Epidermal melanocyte (primary cell): ENCODE data around the gene MICAL2.

Experiments used
- DNase-seq: peaks from one replicate; pipeline ENCODE4 v3.0.0; 2011; ENCODE audit warnings: low spot score; ENCODE audit not compliant: insufficient read length

The MICAL2 gene

DNA sequence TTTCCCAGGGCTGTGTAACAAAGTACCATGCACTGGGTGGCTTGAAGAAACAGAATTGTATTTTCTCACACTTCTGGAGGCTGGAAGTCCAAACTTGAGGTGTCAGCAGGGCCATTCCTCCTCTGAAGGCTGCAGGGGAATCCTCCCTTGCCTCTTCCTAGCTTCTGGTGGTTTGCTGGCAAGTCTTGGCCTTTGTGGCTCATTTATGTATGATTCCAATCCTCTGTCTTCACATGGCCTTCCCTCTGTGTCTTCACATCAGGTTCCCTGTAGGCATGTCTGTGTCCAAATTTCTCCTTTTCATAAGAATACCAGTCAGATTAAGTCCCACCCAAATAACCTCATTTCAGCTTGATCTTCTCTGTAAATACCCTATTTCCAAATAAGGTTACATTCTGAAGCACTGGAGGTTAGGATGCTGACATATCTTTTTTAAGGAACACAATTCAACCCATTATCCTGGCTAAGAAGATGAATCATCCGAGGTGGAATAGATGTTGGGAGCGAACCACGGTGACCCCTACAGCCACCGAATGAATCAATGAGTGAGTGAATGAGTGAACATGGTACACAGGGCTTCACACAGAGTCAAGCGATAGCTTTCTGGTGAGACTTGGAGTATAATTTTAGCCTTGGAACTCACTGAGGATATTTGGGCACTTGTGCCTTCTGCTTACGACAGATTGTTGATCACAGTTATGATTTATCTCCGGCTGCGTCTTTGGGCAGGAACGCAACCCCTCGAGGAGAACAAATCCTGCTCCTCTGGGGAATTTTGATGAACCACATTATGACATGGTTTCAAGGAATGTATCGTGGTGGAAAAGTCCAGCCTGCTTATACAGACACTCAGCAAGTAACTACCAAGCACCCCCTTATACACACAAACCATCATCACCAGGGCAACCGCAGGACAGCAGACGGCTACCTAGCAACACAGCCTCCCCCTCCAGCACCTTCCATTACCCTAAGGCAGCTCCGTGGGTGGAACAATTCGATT, 34.3 kb upstream of the MICAL2 start:
- DNase-seq = peak; percentile 63

GRCh38 chr11:12076840-12077534, 33.4 kb upstream of the MICAL2 start:
- DNase-seq = no peak

DNA sequence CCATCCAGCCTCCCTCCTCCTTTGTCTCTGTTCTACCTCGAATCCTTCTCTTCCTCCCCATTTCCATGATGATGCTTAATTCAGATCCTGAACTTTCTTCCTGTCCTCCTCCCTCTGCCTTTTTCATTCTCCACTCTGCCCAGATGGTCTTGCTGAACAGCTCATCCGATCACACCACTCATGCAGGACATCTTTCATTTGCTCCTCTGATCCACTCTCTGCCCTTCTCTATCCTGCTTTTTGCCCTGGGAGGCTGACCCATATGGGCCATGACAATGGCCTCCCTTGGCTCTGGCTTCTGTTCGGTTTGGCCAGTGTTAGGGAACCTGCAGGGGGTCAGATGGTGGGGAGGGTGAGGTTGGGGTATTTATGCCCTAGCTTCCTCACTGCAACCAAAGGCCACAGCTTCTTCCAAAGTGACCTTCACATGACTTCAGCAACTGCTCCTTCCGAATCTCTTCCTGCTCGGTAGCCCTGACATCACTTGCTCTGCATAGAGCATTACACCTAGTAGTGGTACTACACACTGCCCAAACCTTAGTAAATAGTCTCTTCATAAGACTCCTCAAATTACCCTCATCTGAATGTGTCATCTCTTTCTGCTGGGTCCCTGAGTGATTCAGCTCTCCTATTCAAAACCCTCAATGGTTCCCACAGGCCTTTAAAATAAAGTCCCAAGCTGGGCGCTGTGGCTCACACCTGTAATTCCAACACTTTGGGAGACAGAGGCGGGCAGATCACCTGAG, 32.7 kb upstream of the MICAL2 start:
- DNase-seq = no peak

- peak; percentile 44 for DNase-seq
These were observed 30.4 kb upstream of the MICAL2 start for GRCh38 chr11:12079726-12080556.

DNA sequence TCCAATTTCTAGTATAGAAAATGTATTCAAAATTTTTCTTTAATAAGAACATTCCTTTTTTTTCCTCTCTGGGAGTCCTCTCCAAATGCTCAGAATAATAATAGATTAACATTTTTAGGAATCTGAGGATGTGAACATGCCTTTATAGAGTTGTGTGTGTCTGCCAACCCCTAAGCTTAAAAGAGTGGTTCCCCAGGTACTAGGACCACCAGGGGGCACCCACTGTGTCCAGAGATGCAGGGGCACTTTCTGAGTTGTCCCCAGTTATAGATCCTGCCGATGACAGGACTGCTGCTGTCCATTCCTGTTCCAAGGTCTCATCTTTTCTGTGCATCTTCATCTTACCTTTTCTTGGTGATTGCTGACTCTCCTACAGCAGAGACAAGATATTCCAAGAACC, 27.0 kb upstream of the MICAL2 start:
- no peak for DNase-seq

DNA sequence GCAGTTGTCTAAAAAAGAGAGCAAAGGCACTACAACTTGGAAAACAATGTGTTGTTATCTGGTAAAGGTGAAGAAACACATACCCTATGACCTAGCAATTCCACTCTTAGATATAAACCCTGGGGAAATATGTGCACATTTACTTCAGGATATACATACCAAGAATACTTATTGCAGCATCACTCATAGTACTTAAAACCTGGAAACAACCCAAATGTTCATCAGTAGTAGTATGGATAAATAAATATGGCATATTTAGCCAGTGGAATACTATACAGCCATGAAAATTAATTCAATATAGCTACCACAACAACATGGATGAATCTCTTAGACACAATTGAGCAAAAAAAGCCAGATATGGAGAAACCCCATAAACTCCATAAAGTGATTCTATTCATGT, 26.1 kb upstream of the MICAL2 start:
- no peak for DNase-seq

GRCh38 chr11:12085371-12086251, 24.8 kb upstream of the MICAL2 start:
- no peak for DNase-seq

- no peak for DNase-seq
These were observed 23.9 kb upstream of the MICAL2 start for GRCh38 chr11:12086271-12087074.

GRCh38 chr11:12087075-12088004, 23.1 kb upstream of the MICAL2 start:
- no peak for DNase-seq

- no peak for DNase-seq
These were observed 22.3 kb upstream of the MICAL2 start for GRCh38 chr11:12088047-12088481.

DNA sequence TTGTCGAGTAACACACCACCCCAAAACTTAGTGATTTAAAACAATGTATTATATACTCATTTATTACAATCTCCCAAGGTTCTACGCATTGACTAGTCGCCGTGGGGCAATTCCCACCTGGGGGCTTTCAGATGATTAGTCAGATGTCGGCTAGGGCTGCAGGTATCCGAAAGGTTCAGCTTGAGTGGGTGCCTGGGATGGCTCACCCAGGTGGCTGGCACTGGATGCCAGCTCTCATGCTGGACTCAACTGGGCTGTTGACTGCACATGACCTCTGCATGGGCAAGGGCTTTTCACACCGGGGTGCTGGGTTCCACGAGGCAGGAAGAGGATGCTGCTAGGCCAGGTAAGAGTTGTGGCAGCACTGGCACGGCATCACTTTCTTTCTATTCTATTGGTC, 21.9 kb upstream of the MICAL2 start:
- no peak for DNase-seq

GRCh38 chr11:12089041-12089440, 21.3 kb upstream of the MICAL2 start:
- no peak for DNase-seq

GRCh38 chr11:12089473-12089872, 20.9 kb upstream of the MICAL2 start:
- DNase-seq = no peak

DNA sequence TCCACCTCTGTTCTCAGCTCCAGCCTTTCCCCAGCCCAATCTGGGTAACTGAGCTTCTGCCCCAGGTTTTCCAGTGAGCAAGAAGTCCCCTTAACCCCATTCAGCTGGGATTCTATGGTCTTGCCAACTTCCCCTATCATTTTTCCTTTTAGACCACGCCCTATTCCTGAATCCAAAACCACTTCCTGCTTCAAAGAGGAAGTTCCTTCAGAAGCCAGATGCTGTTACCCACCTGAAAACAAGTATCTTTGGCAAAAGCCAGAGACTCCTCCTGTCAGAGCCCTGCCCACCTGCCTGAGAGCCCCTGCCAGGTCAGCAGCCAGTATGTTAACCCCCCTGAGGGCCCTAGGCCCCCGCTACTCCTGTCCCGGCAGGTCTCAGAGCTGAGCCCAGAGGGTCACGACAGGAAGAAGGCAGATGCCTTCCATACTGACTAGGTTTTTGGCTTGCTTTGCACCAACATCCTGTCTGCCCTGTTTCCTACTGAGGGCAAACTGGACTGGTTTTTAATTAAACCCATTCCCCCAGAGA, 20.3 kb upstream of the MICAL2 start:
- no peak for DNase-seq

DNA sequence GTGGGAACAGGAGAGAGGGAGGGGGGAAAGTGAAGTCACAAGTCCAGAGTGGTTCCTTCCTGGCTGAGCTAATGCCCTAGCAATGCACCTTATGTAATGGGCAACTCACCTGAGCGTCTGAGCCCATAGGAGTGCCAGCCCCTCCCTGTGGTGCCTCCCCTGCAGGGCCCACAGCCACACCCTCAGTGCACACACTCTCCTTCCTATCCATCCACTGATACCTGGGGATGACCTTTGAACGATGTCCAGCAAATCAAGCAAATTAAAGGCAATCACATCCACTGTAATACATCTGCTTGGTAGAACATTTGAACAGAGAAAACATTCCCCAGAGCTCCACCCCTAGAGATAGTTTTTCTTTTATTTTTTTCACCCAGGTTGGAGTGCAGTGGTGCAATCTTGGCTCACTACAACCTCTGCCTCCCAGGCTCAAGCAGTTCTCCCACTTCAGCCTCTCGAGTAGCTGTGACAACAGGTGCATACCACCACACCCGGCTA, 19.6 kb upstream of the MICAL2 start:
- DNase-seq = no peak

GRCh38 chr11:12091956-12092558, 18.3 kb upstream of the MICAL2 start:
- no peak for DNase-seq

DNA sequence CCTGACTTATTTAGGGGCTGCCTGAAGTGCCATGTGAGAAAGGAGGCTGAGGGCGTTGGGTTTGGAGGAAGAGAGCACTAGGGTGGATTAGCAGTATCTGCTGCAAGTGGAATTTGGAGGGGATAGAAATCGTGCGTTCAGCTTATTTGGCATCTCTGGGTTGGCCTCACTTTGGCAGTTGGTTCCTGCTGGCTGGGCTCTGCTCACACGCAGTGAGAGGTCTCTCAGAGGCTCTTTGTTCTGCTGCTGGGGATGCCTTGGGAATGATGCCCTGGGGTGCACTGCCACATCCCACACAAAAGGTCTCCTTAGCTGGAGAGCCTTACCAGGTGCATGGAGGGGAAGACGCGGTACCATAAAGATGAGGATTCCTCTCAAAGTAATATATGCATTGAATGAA, 17.7 kb upstream of the MICAL2 start:
- no peak for DNase-seq
